Activated gamma-delta T cell treated with anti-CD3 and anti-CD28 coated beads, Interleukin-2, amount 50 U/mL, for 16 hours (primary cell): Measurements from ENCODE around the gene HS3ST3A1.

ENCODE experiments used
- DNase-seq: peaks from one replicate; pipeline ENCODE4 v3.0.0-alpha.2; 2020; ENCODE audit warnings: low read depth

The HS3ST3A1 gene

DNA sequence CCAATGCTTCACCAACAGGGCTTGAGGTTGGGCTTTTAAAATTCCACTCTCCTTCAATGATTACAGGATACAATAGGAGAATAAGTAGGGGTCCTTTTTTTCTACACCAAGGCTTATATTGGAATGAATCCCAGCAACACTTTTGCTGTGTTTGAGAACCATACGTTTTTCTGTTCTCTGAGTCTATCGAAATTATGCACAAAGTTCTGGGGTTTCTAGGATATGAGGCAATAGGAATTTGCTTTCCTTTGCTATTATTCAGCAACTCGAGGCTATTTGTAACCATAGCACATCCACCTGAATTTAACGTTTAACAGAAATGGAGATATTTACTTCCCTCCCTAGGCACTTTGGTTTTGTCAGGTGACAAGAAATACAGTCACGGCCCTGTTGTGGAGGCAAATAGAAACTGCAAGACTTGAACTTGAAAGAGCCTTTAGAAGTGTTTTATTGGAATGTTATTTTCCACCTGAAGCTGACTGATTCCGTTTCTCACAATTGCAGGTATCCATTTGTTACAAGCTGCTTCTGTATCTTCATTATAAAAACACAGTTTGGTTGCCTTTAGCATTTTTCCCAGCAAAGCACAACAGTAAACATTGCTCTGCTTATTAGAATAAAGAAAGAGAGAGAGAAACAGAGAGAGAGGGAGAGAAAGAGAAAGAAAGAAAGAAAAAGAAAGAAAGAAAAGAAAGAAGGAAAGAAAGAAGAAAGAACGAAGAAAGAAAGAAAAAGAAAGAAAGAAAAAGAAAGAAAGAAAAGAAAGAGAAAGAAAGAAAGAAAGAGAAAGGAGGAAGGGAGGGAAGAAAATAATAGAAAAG lies 109.6 kb downstream of the HS3ST3A1 start:
- no peak for DNase-seq

GRCh38 chr17:13491491-13491890 lies 110.2 kb downstream of the HS3ST3A1 start:
- no peak for DNase-seq

DNA sequence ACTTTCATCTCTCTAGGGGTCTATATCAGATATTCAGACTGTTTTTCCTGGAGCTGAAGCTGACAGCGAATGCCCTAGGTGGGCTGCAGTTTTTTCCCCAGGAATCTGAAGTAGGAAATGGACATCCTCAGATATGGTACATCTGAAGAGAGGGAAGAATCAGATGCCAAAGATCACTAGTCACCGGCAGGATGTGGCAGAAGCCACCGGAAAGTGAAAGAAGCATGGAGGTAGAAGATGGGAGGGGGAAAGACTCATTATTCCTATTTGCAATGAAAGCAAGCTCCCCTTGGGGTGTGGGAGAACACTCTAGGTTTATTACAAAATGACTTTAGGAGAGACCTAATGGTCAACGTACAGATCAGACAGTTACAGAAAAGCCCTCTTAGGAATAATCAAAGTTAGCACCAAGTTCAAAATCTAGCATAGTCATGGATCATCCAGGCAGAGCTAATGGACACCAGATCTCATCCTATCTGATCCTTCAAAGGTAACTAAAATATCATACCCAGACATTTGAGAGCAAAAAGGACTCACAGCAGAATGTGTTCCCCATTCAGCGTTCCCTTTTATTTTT lies 110.7 kb downstream of the HS3ST3A1 start:
- no peak for DNase-seq

- DNase-seq, result no peak
Measured at GRCh38 chr17:13490427-13490826, 111.3 kb downstream of the HS3ST3A1 start.

- DNase-seq, result no peak
Measured at GRCh38 chr17:13485327-13485726, 116.4 kb downstream of the HS3ST3A1 start.

GRCh38 chr17:13484020-13484419 lies 117.7 kb downstream of the HS3ST3A1 start:
- DNase-seq, result no peak

- DNase-seq, result no peak
Measured at GRCh38 chr17:13480877-13481276, 120.9 kb downstream of the HS3ST3A1 start.

DNA sequence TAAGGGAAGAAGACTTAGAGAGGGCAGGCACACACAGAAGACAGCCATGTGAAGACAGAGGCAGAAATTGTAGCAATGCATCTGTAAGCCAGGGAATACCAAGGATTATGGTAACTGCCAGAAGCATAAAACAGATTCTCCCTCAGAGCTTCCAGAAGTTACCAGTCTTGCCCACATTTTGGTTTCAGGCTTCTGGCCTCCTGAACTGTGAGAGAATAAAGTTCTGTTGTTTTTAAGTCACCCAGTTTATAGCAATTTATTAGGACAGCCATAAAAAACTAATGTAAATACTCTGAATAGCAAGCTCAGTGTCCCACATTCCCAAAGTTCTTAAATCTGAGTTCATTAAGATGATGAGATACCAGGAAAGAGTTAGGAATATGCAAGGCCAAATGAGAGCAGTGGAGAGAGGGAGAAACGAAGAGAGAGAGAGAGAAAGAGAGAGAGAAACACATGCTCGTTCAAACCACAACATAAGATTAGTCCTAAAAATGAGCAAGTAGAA lies 123.4 kb downstream of the HS3ST3A1 start:
- no peak for DNase-seq

GRCh38 chr17:13477180-13477611 lies 124.5 kb downstream of the HS3ST3A1 start:
- DNase-seq, result no peak

DNA sequence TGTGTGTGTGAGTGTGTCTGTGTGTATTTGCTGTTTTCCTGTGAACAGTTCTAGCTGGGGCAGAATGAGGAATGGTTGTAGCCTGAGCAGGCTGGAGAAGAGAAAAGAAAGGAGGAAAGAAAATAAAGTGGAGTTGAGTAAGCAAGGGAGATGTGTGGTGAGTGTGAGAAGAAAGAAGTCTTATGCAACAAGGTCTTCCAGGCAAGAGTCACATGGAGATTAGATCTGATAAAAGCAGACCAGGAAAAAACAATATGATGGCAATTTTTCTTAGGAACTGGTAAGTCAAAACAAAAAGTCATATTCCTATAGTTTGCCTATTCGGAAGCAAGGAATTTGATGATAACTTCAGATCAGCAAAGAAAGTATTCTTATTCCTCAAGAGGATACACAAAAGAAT lies 125.0 kb downstream of the HS3ST3A1 start:
- no peak for DNase-seq

DNA sequence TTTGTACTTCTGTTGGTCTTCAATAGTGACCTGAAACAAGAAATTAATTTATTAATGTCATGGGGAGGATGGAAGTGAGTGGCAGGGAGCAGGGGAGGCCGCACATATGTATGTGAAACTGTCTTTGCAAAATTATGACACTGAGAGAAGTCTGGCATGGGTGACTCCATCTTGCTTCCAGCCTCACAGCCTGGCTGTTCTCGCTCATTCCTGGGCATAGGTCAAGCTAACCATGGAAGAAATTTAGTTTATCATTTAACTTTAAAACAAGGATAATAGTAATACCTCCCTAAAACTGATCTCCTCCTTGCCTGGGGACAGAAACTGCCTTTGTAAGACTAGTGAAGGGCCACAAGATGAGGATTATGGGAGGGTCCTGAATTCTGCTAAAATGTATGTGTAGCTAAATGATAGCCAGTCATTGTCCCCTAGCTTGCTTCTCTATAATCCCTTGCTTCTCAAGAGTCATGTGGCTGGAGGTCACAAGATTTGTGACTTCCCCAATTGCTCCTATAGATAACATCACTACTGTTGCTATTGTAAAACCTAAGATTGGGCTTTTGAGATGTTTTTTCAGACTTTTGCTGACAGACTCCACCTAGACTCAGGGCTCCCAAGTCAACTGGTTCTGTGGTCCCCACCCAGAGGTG lies 126.0 kb downstream of the HS3ST3A1 start:
- no peak for DNase-seq

GRCh38 chr17:13474073-13474800 lies 127.5 kb downstream of the HS3ST3A1 start:
- no peak for DNase-seq

DNA sequence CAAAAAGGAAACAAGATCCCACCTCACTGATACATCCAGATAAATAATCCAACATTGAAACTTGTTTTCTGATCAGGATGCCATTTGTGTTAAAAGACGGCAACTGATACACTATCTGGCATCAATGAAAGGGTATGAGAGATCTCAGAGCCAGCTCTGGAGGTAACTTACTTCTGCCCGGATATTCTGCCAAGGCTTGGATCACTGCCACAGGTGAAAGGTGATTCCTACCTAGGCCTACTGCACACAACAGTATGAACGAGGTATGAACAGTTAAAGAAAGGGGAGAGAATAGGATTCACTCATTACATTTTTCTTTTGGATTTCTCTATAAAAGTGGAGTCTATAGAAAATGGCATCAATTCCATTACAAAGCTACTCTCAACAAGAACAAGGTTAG lies 136.1 kb downstream of the HS3ST3A1 start:
- no peak for DNase-seq

DNA sequence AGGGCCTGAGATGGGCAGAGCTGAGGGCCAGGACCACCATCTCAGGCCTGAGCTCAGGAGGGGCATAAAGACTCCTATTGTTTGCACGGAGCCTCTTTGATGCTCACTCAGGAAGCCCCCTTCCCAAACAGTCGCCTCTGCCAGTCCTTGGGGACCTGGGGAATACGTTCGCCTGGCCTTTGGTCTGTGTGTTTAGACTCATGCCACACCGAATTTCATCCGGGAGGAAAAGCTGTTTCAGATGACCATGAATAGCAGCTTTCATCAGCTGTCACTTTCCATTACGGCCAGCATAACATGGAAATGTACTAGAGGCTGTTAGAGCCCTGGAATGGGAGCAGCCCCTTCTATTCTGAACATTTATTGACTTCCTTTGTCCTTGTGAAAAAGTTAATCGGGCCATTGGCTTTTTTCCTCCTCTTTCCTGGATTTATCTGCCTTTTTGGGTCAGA lies 139.0 kb downstream of the HS3ST3A1 start:
- DNase-seq, result no peak

- no peak for DNase-seq
Measured at GRCh38 chr17:13462146-13462545, 139.6 kb downstream of the HS3ST3A1 start.

DNA sequence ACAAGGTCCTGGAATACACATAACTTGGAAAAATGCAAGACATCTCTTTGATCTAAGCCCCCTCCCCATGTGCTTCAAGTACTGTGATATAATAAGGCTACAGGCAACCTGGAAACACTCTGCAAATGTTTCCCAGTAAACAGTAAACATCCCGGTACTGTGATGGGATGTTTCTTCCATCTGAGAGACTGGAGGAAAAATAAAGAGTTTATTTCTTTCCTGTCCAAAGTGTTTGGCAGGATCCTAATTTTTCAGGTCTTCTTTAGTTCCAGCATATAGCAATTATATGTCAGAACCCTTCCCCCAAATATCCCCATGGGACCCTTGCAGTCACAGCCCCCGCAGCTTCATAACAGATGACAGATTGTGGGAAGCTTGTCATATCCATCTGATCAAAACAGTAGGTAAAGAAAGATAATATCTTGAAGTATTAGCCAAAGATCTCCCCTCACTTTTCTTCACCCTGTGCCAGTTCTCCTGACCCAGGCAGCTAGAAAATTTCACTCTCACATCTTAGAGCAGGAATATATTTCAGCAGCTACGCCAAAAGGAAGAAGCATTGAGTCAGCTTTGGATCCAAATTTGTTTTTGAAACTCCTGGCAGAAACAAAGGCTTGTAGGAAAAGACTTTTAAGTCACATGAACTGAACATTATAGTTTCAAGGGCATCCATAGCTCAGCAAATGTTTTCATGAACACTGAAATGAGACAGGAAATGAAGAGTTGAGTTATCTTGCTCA lies 141.3 kb downstream of the HS3ST3A1 start:
- DNase-seq, result no peak

DNA sequence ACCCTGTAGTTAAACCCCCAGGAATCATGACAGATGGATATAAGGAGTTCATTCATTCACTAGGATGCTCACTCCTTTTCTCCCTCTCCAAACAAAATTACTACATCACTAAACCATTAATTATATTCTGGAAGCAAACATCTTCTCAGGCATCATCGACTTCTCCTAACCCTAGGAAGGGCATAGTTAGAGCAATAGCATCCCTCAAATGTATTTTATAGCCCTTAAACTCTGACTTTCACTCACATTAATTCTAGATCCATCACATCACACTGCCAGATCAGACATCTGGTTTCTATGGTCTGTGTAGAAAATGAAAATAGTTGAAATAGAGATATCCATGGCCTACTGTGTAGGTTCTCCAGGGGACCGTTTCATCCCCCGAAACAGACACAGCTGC lies 143.9 kb downstream of the HS3ST3A1 start:
- DNase-seq, result no peak
